Transverse colon (tissue), 4 donors: ENCODE measurements around the gene SRPRA. TPM values are rescaled to one million over a fixed set of nuclear protein-coding genes. Genes with fewer than 3 reads are reported as not detected.

Experiments
- DNase-seq: peaks from one replicate; pipeline ENCODE4 v3.0.0-alpha.2; 2019
- H3K27ac ChIP-seq, 4 donors: fragments of 200-600 bp; sonication (generic); 2 replicates each; pipeline ENCODE4 v1.5.1; 2016 to 2018; ENCODE audit warnings: inconsistent platforms in 4 of 4
- H3K27me3 ChIP-seq: fragments of 200-600 bp; sonication (generic); 2 replicates; pipeline ENCODE4 v1.5.1; 2017; ENCODE audit warnings: inconsistent platforms
- H3K36me3 ChIP-seq, 4 donors: fragments of 200-600 bp; sonication (generic); 2 replicates each; pipeline ENCODE4 v1.5.1; 2017 to 2019; ENCODE audit warnings: inconsistent platforms in 4 of 4
- H3K4me1 ChIP-seq, 4 donors: fragments of 200-600 bp; sonication (generic); 2 replicates each; pipeline ENCODE4 v1.5.1; 2017 to 2020; ENCODE audit warnings: inconsistent platforms in 4 of 4
- H3K4me3 ChIP-seq, 4 donors: fragments of 200-600 bp; sonication (generic); 1 replicate in 1 of 4; 2 replicates in 3 of 4; pipeline versions ENCODE4 v1.5.1 to v1.6.1; 2017 to 2019; ENCODE audit warnings: inconsistent platforms in 4 of 4
- H3K9me3 ChIP-seq, 2 donors: fragments of 200-600 bp; sonication (generic); 2 replicates each; pipeline ENCODE4 v1.5.1; 2017 to 2019; ENCODE audit warnings: inconsistent platforms in 2 of 2
- EP300 ChIP-seq: sonication (generic); formaldehyde crosslinking; IDR thresholded peaks from one replicate; pipeline ENCODE4 v1.6.1; 2017; ENCODE audit warnings: antibody characterized with exemption, low read depth
- POLR2A ChIP-seq: fragments of 450-650 bp; IDR thresholded peaks from one replicate; pipeline ENCODE4 v1.6.1; 2016; ENCODE audit warnings: antibody characterized with exemption, mild to moderate bottlenecking, moderate library complexity
- POLR2AphosphoS5 ChIP-seq, 3 donors: sonication (generic); formaldehyde crosslinking; IDR thresholded peaks; one replicate each; pipeline ENCODE4 v1.6.1; 2016; ENCODE audit warnings: antibody characterized with exemption in 3 of 3
- WGBS, 2 donors: methylation state at CpG; one replicate each; pipeline ENCODE4 v1.1.5; 2018; ENCODE audit warnings: low coverage in 1 of 2; 5-methylcytosine and 5-hydroxymethylcytosine counted together
- in situ Hi-C, 4 donors: fragments of 200-750 bp; cut with MboI; loops; one replicate each; pipeline versions ENCODE4 v1.15.0 to v1.15.1; 2017; ENCODE audit warnings: low sequenced_read_pairs in 3 of 4, low pct_ligation_motif_present in 1 of 4, low pct_unique_long_range_greater_than_20kb in 1 of 4
- intact Hi-C: fragments of 100-400 bp; cut with DNase I; formaldehyde crosslinking; loops from one replicate; pipeline ENCODE4 v1.15.1; 2023; ENCODE audit warnings: low total_unique reads
- total RNA-seq, 4 donors: library from RNA; depleted of rRNA; stranded (reverse); fragments of >200 nt; gene quantifications; one replicate each; pipeline ENCODE4 v1.1.0, GENCODE V29; 2016
- TF ChIP-seq, protein P1 (sequence below), 5 experiments: fragments of 200-600 bp in 3 of 5; fragments of 450-650 bp in 2 of 5; sonication (generic) in 3 of 5; IDR thresholded peaks; 1 replicate in 2 of 5; 2 replicates in 3 of 5; pipeline ENCODE4 v1.5.1; 2016 to 2017; ENCODE audit warnings: antibody characterized with exemption in 5 of 5, inconsistent platforms in 3 of 5, mild to moderate bottlenecking in 2 of 5, moderate library complexity in 1 of 5

The SRPRA gene
- total RNA-seq, 4 donors from 2014 or later, result 18.9 to 66.5 (median 63.5) TPM

DNA sequence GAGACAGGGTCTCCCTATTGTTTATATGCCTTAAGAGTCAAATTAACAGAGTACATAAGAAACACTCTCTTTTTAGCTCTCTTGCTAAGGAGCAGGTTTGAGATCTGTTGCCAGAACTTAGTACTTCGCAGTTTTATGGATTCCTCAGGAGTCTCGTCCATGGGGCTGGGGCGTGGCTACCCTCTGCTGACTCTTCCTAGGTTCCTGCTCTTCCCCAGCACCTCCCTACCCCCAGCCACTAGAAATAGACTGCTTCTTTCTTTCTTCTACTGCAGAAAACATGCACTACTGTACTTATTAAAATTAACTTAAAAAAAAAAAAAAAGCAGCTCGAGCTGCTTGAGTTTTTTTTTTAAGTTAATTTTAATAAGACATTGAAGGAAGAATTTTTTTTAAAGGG is 49.1 kb downstream of the SRPRA start:
- intact Hi-C loops (no loop called here), in situ Hi-C loops (loop anchor here in 2 of 4 donors (25.0 kb wide), 2 partner anchors 607 to 632 kb away; partner anchors contain the start of gene STT3A (in 1 of the 2))
- 46 to 50% methylated on average over 4 of the region's 4 CpGs for WGBS, 2 donors
- Histone ChIP-seq H3K4me1 (peaks cover 0 to 49% (median 24%) of the 10 kb centered on the region in 4 donors), H3K9me3 (no peaks in the 10 kb centered on the region), H3K4me3 (no peak overlapping the region), H3K36me3 (no peaks in the 10 kb centered on the region), H3K27ac (no peak overlapping the region), H3K27me3 (no peaks in the 10 kb centered on the region)
- peak; percentile 48 for DNase-seq
- TF ChIP-seq POLR2A (no peak), POLR2AphosphoS5 (IDR thresholded peaks at IDR 0.05) (no peak), EP300 (no peak)
- TF ChIP-seq, protein P1, sequence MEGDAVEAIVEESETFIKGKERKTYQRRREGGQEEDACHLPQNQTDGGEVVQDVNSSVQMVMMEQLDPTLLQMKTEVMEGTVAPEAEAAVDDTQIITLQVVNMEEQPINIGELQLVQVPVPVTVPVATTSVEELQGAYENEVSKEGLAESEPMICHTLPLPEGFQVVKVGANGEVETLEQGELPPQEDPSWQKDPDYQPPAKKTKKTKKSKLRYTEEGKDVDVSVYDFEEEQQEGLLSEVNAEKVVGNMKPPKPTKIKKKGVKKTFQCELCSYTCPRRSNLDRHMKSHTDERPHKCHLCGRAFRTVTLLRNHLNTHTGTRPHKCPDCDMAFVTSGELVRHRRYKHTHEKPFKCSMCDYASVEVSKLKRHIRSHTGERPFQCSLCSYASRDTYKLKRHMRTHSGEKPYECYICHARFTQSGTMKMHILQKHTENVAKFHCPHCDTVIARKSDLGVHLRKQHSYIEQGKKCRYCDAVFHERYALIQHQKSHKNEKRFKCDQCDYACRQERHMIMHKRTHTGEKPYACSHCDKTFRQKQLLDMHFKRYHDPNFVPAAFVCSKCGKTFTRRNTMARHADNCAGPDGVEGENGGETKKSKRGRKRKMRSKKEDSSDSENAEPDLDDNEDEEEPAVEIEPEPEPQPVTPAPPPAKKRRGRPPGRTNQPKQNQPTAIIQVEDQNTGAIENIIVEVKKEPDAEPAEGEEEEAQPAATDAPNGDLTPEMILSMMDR (IDR thresholded peaks at IDR 0.05), result no peak

DNA sequence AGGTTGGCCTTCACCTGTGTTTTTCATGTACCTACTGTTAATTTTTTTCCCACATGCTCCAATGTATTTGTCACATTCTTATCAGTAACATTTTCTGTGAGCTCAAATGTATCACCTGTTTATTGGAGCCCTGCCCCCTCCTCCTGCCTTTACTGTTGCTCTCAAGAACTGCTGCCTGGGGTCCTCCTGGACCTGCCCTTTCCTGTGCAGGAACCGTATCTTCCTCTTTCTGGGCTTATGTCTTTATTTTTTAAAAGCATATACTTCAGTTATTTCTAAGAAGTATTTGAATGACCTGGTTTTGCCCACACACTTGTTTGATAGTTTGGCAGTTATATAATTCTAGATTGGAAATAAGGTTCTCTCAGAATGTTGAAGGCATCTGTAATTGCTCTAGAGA is 51.2 kb downstream of the SRPRA start:
- TF ChIP-seq, protein P1 (IDR thresholded peaks at IDR 0.05), result no peak
- TF ChIP-seq POLR2AphosphoS5 (IDR thresholded peaks at IDR 0.05), result no peak
- Histone ChIP-seq H3K27ac (peak overlapping the region in 2 of 4 donors; percentile 34 to 36), H3K4me3 (no peak overlapping the region), H3K9me3 (no peaks in the 10 kb centered on the region), H3K4me1 (peaks cover 0 to 64% (median 31%) of the 10 kb centered on the region in 4 donors), H3K36me3 (no peaks in the 10 kb centered on the region), H3K27me3 (no peaks in the 10 kb centered on the region)
- no peak for DNase-seq
- intact Hi-C loops, result no loop called here
- in situ Hi-C loops, result loop anchor here in 2 of 4 donors (25.0 kb wide), 2 partner anchors 605 to 630 kb away; partner anchors contain the start of gene STT3A (in 1 of the 2)
- 40 to 61% methylated on average over 1 of the region's 1 CpG for WGBS, 2 donors

DNA sequence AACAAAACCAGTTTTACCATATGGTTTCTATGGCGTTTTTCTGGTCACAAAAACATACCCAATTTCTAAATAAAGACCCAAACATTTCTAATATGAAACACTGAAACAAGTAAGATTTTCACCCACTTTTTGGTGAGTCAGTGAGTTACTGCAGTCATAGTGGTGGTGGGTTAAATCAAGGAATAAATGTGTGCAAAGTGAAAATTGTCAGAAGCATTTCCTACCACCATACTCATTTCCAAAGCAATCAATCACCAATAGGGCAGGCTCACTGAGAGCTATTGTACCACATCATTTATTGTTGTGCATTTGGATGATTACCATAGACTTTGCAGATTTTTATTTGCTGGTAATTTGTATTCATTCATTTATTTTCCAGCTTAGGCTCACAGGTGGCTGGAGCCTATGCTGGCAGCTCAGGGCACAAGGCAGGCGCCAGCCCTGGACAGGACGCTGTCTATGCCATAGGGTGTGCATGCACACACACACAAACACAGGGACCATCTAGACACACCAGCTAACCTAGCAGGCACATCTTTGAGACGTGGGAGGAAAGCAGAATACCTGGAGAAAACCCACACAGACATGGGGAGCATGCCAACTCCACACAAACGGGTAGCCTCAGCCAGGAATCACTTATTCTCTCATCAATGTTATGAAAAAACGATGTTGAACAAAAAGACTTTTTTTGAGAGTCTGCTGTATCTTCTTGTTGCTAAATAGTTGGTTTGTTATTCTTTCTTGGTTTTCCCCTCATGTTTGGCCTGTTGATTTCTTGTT is 52.0 kb downstream of the SRPRA start:
- in situ Hi-C loops, result loop anchor here in 2 of 4 donors (25.0 kb wide), 2 partner anchors 604 to 629 kb away; partner anchors contain the start of gene STT3A (in 1 of the 2)
- H3K27ac ChIP-seq, result no peak overlapping the region
- H3K36me3 ChIP-seq, result no peaks in the 10 kb centered on the region
- TF ChIP-seq EP300, result no peak
- no peak for TF ChIP-seq POLR2AphosphoS5 (IDR thresholded peaks at IDR 0.05)
- no peak for TF ChIP-seq POLR2A
- TF ChIP-seq, protein P1 (IDR thresholded peaks at IDR 0.05), result no peak
- H3K27me3 ChIP-seq, result no peaks in the 10 kb centered on the region
- H3K9me3 ChIP-seq, result no peaks in the 10 kb centered on the region
- intact Hi-C loops, result no loop called here
- no peak overlapping the region for H3K4me3 ChIP-seq
- H3K4me1 ChIP-seq, result peaks cover 0 to 70% (median 33%) of the 10 kb centered on the region in 4 donors
- 75 to 83% methylated on average over 1 to 6 of the region's 6 CpGs for WGBS, 2 donors
- no peak for DNase-seq

DNA sequence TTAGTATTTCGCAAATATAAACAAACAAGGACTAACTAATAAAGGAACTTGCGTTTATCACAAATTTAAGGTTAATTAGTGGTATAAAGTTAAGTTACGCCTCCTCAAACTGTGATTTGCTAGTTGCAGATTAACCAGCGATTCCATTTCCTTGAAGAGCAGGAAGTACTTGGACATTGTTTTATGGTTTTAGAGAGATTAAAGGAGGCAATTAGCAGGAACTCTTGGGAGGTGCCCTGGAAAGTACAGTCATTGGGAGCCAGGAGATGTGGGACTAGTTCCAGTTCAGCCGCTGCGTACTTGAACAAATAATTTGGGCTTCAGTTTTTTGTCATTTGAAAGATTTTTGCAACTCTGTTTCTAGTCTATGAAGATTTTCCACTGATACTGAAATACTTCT is 53.9 kb downstream of the SRPRA start:
- intact Hi-C loops, result no loop called here
- peak overlapping the region; percentile 83 to 88 (median 84) for H3K27ac ChIP-seq
- WGBS, 2 donors, result 24 to 40% methylated on average over 6 of the region's 6 CpGs
- H3K9me3 ChIP-seq, result no peaks in the 10 kb centered on the region
- H3K27me3 ChIP-seq, result no peaks in the 10 kb centered on the region
- TF ChIP-seq EP300 (no peak), POLR2A (peak; percentile 38), POLR2AphosphoS5 (IDR thresholded peaks at IDR 0.05) (peak in 2 of 3 donors; percentile 27 to 70)
- TF ChIP-seq, protein P1 (IDR thresholded peaks at IDR 0.05), result no peak
- in situ Hi-C loops, result loop anchor here in 2 of 4 donors (25.0 kb wide), 2 partner anchors 603 to 628 kb away; partner anchors contain the start of gene STT3A (in 1 of the 2)
- H3K4me3 ChIP-seq, result peak overlapping the region in 1 of 4 donors; percentile 92
- DNase-seq, result peak; percentile 59
- peaks cover 0 to 75% (median 37%) of the 10 kb centered on the region in 4 donors for H3K4me1 ChIP-seq
- H3K36me3 ChIP-seq, result no peaks in the 10 kb centered on the region
